GM12872 (cell line): Measurements from ENCODE around the gene SLC45A1.

Experiments used
- CTCF ChIP-seq: IDR thresholded peaks from 3 replicates; pipeline ENCODE4 v1.5.1; 2011; ENCODE audit warnings: low read depth, mild to moderate bottlenecking, low read length, moderate library complexity; ENCODE audit not compliant: insufficient read depth

SLC45A1 gene

GRCh38 chr1:8297245-8297644, 20.7 kb upstream of the SLC45A1 start:
- TF ChIP-seq CTCF: no peak

- TF ChIP-seq CTCF: no peak
These were observed 18.0 kb upstream of the SLC45A1 start for GRCh38 chr1:8299963-8300362.

- TF ChIP-seq CTCF: no peak
These were observed 15.6 kb upstream of the SLC45A1 start for GRCh38 chr1:8302081-8302956.

- no peak for TF ChIP-seq CTCF
These were observed 14.8 kb upstream of the SLC45A1 start for GRCh38 chr1:8303141-8303540.

DNA sequence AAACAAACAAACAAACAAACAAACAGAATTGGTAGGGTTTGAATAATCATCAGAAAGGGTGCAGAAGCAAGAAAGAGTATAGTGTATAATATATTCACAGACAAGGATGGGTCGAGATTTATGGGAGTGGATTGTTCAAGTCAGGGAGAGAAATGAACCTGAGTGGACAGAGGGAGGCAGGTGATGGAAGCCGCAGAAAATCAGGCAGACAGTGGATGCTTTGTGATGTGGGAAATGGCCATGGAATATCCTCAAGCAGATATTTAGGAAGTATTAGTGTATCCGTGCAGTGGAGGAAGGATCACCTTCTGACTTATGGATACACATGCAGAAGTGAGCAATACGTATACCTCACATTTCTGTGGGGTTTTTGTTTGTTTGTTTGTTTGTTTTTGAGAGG, 14.0 kb upstream of the SLC45A1 start:
- TF ChIP-seq CTCF: no peak

DNA sequence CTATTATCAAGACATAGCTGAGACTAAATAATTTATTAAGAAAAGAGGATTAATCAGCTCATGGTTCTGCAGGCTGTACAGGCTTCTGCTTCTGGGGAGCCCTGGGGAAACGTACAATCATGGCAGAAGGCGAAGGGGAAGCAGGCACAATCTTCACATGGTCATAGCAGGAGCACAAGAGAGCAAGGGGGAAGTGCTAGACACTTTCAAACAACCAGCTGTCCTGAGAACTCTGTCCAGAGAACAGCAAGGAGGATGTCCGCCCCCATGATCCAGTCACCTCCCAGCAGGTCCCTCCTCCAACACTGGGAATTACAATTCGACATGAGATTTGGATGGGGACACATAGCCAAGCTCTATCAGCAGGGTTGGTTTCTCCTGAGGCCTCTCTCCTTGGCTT, 10.3 kb upstream of the SLC45A1 start:
- TF ChIP-seq CTCF: no peak

GRCh38 chr1:8311068-8311718, 6.7 kb upstream of the SLC45A1 start:
- TF ChIP-seq CTCF: no peak
